Epithelial cell of esophagus (primary cell): ENCODE measurements around the gene NRXN3.
A peak's percentile ranks its signal among the peaks of the same experiment; 100 is the strongest.

Source experiments
- DNase-seq: peaks from one replicate; pipeline ENCODE4 v3.0.0; 2010; ENCODE audit warnings: low read depth
- H3K4me3 ChIP-seq: 2 replicates; pipeline ENCODE4 v1.5.1; 2011; ENCODE audit warnings: mild to moderate bottlenecking, low read length, control low read depth
- CTCF ChIP-seq: IDR thresholded peaks from 2 replicates; pipeline ENCODE4 v1.5.1; 2011; ENCODE audit warnings: low read depth, mild to moderate bottlenecking, low read length, control low read depth, inconsistent platforms; ENCODE audit not compliant: insufficient read depth; ENCODE audit errors: missing control alignments

NRXN3 gene

GRCh38 chr14:79417961-79418360 lies 1247.8 kb downstream of the NRXN3 start:
- no peak for DNase-seq
- TF ChIP-seq CTCF: no peak
- no peak overlapping the region for H3K4me3 ChIP-seq

DNA sequence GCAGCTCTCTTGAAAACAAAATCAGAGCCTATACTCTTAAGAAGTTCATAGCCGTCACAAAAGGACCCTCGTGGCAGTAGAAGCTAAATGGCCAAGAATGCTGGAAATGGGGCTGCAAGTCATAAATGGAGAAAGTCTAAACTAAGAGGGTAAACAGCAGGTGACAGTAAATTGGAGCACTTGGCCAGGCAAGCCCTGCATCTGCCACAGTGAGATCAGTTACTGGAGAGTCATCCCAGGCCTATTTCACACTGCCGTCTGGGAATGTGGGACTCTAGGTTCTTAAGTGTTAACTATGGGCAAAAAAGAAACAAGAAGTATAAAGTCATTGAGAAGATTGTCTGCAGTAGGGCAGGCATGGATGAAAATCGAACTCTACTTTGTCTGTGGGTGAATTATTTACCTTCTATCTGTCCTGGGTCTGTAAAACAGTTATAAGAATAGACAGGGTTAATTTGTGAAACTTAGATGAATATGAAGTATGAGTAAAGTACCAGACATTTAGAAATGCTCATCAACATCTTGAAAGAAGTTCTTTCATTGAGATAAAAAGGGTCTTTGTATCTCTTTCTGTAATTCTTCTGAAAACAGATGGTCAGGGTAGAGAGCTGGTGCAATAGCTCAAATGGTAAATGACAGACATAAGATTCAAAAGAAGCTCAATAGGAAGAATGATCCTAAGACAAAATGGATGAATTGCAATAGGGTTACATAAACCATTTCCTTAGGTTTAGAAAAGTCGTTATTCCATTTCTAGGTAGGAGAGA lies 1248.7 kb downstream of the NRXN3 start:
- no peak overlapping the region for H3K4me3 ChIP-seq
- no peak for DNase-seq
- no peak for TF ChIP-seq CTCF

DNA sequence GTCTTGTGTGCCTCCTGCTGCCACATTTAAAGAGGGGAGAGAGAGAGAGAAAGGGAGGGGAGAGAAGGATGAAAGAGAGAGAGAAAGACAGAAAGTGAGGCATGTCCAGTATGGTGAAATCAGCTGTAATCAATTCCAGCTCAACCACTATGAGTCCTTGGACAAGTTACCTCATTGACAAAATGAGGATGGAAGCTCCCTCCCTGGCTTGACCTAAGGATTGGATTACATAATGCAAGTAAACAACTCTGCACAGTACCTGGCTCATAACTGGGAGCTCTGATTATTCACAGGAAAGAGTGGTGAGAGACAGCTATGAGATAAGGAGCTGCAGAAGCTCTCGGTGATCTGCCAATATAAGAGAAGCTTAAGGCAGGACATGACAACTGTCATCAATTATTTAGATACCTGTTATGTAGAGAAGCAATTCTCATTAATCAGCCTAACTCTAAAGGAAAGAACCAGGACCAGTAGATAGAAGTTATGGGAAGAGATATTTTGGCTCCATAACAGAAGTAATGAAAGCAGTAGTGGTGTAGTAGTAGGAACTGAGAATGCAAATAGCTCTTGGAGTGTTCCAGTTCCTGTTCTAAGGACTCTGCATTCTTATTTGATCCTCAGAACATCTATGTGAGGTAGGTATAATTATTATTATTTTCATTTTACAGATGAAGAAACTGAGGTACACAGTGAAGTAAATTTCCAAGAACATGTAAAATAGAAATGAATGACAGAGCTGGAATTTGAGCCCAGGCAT lies 1249.6 kb downstream of the NRXN3 start:
- no peak for TF ChIP-seq CTCF
- no peak overlapping the region for H3K4me3 ChIP-seq
- DNase-seq: peak; percentile 4

DNA sequence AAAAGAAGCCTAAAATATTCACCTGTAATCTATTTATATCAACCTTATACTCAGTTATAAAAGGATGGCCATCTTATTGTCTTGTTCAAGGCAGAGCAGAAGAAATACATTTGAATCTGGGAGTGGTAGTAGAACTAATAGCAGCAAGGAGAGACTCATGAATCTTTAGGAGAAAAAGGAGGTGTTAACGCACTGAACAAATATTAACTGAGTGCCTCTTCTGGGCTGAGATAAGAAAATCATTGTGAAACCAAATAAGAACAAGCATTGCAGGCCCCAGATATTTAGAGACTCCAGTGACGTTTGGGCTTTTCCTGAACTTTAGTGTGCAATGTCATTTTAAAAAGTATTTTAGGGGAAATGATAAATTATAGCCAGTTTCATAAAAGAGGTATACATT lies 1250.6 kb downstream of the NRXN3 start:
- DNase-seq: no peak
- H3K4me3 ChIP-seq: no peak overlapping the region
- no peak for TF ChIP-seq CTCF

DNA sequence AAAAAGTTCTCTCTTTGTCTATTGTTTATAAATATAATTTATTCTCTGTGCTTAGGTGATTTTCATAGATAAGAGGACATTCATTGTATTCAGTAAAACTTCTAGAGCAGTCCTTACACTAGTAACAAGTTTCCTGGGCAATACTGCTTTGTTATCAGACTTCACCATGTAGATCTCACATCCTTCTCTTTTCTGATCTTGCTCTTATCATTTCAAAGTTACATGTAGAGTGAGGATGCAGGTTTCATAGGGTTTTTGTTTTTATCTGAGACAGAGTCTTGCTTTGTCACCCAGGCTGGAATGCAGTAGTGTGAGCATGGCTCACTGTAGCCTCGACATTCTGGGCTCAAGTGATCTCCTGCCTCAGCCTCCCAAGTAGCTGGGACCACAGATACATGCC lies 1251.6 kb downstream of the NRXN3 start:
- no peak for DNase-seq
- no peak for TF ChIP-seq CTCF
- no peak overlapping the region for H3K4me3 ChIP-seq

GRCh38 chr14:79424462-79424861 lies 1254.3 kb downstream of the NRXN3 start:
- no peak overlapping the region for H3K4me3 ChIP-seq
- no peak for TF ChIP-seq CTCF
- peak; percentile 5 for DNase-seq
